ENCODE measurements around the gene SLC22A4. TPM values are rescaled to one million over a fixed set of nuclear protein-coding genes. Genes with fewer than 3 reads are reported as not detected.

The SLC22A4 gene
- polyA plus RNA-seq, 1 donor from 2014 or later, result 2.0 TPM

GRCh38 chr5:132322266-132322665 is 28.1 kb downstream of the SLC22A4 start:
- Histone ChIP-seq H3K9ac (ENCODE audit: low read length) (no peak overlapping the region), H2AFZ (ENCODE audit: low read depth, low read length) (no peak overlapping the region), H3F3A (ENCODE audit: insufficient read depth, low read length, poor library complexity, severe bottlenecking) (no peaks in the 10 kb centered on the region), H3K4me2 (ENCODE audit: low read length) (no peak overlapping the region), H3K27ac (ENCODE audit: low read length) (no peak overlapping the region), H3K4me3 (ENCODE audit: low read length) (no peak overlapping the region), H3K79me2 (replicated peaks; ENCODE audit: insufficient read depth, low read length) (no peaks in the 10 kb centered on the region), H3K36me3 (ENCODE audit: insufficient read depth, low read length) (no peaks in the 10 kb centered on the region), H3K9me3 (ENCODE audit: low read length) (no peaks in the 10 kb centered on the region), H4K20me1 (ENCODE audit: insufficient read depth) (no peaks in the 10 kb centered on the region), H3K9me2 (ENCODE audit: insufficient read depth, low read length) (no peaks in the 10 kb centered on the region), H3K27me3 (ENCODE audit: insufficient read depth, low read depth, low read length) (no peaks in the 10 kb centered on the region)
- TF ChIP-seq EP300 (conservative IDR thresholded peaks at IDR 0.05; ENCODE audit: poor library complexity, severe bottlenecking), result no peak
- no peak for TF ChIP-seq EZH2 (IDR thresholded peaks at IDR 0.05; ENCODE audit: borderline replicate concordance, insufficient read depth, low read length, poor library complexity, severe bottlenecking)

GRCh38 chr5:132323202-132323601 is 29.0 kb downstream of the SLC22A4 start:
- H3K27me3 ChIP-seq (ENCODE audit: insufficient read depth, low read depth, low read length), result no peaks in the 10 kb centered on the region
- TF ChIP-seq POLR2AphosphoS5 (IDR thresholded peaks at IDR 0.05) (no peak), EZH2 (IDR thresholded peaks at IDR 0.05; ENCODE audit: borderline replicate concordance, insufficient read depth, low read length, poor library complexity, severe bottlenecking) (no peak), MXI1 (conservative IDR thresholded peaks at IDR 0.05; ENCODE audit: poor library complexity, severe bottlenecking) (no peak), TAF1 (IDR thresholded peaks at IDR 0.05; ENCODE audit: low read depth) (no peak), SMC3 (conservative IDR thresholded peaks at IDR 0.05; ENCODE audit: poor library complexity) (no peak), RAD21 (conservative IDR thresholded peaks at IDR 0.05) (no peak), EP300 (conservative IDR thresholded peaks at IDR 0.05; ENCODE audit: poor library complexity, severe bottlenecking) (no peak)
- TF ChIP-seq, protein P1, sequence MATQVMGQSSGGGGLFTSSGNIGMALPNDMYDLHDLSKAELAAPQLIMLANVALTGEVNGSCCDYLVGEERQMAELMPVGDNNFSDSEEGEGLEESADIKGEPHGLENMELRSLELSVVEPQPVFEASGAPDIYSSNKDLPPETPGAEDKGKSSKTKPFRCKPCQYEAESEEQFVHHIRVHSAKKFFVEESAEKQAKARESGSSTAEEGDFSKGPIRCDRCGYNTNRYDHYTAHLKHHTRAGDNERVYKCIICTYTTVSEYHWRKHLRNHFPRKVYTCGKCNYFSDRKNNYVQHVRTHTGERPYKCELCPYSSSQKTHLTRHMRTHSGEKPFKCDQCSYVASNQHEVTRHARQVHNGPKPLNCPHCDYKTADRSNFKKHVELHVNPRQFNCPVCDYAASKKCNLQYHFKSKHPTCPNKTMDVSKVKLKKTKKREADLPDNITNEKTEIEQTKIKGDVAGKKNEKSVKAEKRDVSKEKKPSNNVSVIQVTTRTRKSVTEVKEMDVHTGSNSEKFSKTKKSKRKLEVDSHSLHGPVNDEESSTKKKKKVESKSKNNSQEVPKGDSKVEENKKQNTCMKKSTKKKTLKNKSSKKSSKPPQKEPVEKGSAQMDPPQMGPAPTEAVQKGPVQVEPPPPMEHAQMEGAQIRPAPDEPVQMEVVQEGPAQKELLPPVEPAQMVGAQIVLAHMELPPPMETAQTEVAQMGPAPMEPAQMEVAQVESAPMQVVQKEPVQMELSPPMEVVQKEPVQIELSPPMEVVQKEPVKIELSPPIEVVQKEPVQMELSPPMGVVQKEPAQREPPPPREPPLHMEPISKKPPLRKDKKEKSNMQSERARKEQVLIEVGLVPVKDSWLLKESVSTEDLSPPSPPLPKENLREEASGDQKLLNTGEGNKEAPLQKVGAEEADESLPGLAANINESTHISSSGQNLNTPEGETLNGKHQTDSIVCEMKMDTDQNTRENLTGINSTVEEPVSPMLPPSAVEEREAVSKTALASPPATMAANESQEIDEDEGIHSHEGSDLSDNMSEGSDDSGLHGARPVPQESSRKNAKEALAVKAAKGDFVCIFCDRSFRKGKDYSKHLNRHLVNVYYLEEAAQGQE (IDR thresholded peaks at IDR 0.05; ENCODE audit: borderline replicate concordance), result no peak
- TF ChIP-seq, protein P2, sequence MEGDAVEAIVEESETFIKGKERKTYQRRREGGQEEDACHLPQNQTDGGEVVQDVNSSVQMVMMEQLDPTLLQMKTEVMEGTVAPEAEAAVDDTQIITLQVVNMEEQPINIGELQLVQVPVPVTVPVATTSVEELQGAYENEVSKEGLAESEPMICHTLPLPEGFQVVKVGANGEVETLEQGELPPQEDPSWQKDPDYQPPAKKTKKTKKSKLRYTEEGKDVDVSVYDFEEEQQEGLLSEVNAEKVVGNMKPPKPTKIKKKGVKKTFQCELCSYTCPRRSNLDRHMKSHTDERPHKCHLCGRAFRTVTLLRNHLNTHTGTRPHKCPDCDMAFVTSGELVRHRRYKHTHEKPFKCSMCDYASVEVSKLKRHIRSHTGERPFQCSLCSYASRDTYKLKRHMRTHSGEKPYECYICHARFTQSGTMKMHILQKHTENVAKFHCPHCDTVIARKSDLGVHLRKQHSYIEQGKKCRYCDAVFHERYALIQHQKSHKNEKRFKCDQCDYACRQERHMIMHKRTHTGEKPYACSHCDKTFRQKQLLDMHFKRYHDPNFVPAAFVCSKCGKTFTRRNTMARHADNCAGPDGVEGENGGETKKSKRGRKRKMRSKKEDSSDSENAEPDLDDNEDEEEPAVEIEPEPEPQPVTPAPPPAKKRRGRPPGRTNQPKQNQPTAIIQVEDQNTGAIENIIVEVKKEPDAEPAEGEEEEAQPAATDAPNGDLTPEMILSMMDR (IDR thresholded peaks at IDR 0.05; ENCODE audit: poor library complexity, severe bottlenecking), result no peak

DNA sequence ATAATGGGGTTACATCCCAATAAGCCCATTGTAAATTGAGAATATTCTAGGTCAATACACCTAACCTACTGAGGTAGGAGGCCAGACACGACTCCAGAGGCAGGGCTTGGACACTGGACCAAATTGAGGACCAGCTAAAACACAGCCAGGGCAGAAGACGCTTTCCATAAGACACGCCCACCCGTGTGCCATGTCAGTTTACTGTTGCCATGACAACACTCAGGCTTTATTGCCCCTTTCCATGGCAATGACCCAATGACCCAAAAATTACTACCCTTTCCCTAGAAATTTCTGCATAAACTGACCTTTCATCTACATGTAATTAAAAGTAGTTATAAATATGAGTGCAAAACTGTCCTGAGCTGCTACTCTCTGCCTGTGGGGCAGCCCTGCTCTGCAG is 31.5 kb downstream of the SLC22A4 start:
- no peak overlapping the region for H3K9ac ChIP-seq (ENCODE audit: low read length)
- no peak overlapping the region for H3K4me2 ChIP-seq (ENCODE audit: low read length)
- no peak overlapping the region for H3K4me3 ChIP-seq (ENCODE audit: low read length)
- no peaks in the 10 kb centered on the region for H3K9me3 ChIP-seq (ENCODE audit: low read length)
- H3K27ac ChIP-seq (ENCODE audit: low read length), result no peak overlapping the region
- no peaks in the 10 kb centered on the region for H3F3A ChIP-seq (ENCODE audit: insufficient read depth, low read length, poor library complexity, severe bottlenecking)
- TF ChIP-seq, protein P2 (IDR thresholded peaks at IDR 0.05; ENCODE audit: poor library complexity, severe bottlenecking), result no peak
- TF ChIP-seq TAF1 (IDR thresholded peaks at IDR 0.05; ENCODE audit: low read depth), result no peak
- TF ChIP-seq, protein P1 (IDR thresholded peaks at IDR 0.05; ENCODE audit: borderline replicate concordance), result no peak
- TF ChIP-seq EZH2 (IDR thresholded peaks at IDR 0.05; ENCODE audit: borderline replicate concordance, insufficient read depth, low read length, poor library complexity, severe bottlenecking), result no peak
- TF ChIP-seq SMC3 (conservative IDR thresholded peaks at IDR 0.05; ENCODE audit: poor library complexity), result no peak
- TF ChIP-seq MXI1 (conservative IDR thresholded peaks at IDR 0.05; ENCODE audit: poor library complexity, severe bottlenecking), result no peak
- TF ChIP-seq EP300 (conservative IDR thresholded peaks at IDR 0.05; ENCODE audit: poor library complexity, severe bottlenecking), result no peak
- TF ChIP-seq POLR2AphosphoS5 (IDR thresholded peaks at IDR 0.05), result no peak
- TF ChIP-seq RAD21 (conservative IDR thresholded peaks at IDR 0.05), result no peak
- no peak overlapping the region for H2AFZ ChIP-seq (ENCODE audit: low read depth, low read length)
- H3K9me2 ChIP-seq (ENCODE audit: insufficient read depth, low read length), result no peaks in the 10 kb centered on the region
- no peaks in the 10 kb centered on the region for H3K27me3 ChIP-seq (ENCODE audit: insufficient read depth, low read depth, low read length)
- H4K20me1 ChIP-seq (ENCODE audit: insufficient read depth), result no peaks in the 10 kb centered on the region
- no peaks in the 10 kb centered on the region for H3K36me3 ChIP-seq (ENCODE audit: insufficient read depth, low read length)
- no peaks in the 10 kb centered on the region for H3K79me2 ChIP-seq (replicated peaks; ENCODE audit: insufficient read depth, low read length)

More at GRCh38 chr5:132323202-132323601, 29.0 kb downstream of the SLC22A4 start:
- Histone ChIP-seq H3K27ac (ENCODE audit: low read length) (no peak overlapping the region), H4K20me1 (ENCODE audit: insufficient read depth) (no peaks in the 10 kb centered on the region), H3F3A (ENCODE audit: insufficient read depth, low read length, poor library complexity, severe bottlenecking) (no peaks in the 10 kb centered on the region), H3K4me2 (ENCODE audit: low read length) (no peak overlapping the region), H3K79me2 (replicated peaks; ENCODE audit: insufficient read depth, low read length) (no peaks in the 10 kb centered on the region), H3K9me2 (ENCODE audit: insufficient read depth, low read length) (no peaks in the 10 kb centered on the region), H3K9ac (ENCODE audit: low read length) (no peak overlapping the region), H3K9me3 (ENCODE audit: low read length) (no peaks in the 10 kb centered on the region), H3K4me3 (ENCODE audit: low read length) (no peak overlapping the region), H2AFZ (ENCODE audit: low read depth, low read length) (no peak overlapping the region), H3K36me3 (ENCODE audit: insufficient read depth, low read length) (no peaks in the 10 kb centered on the region)
